NCI-H1092 treated with DMSO at 0.1 percent for 48 hours (cell line): Measurements from ENCODE around the gene ALOX12.
"Not testable (repeated sequence)": the region's sequence is repeated elsewhere in the genome, so short reads cannot be mapped to it uniquely, and the experiment has no call there.

ENCODE experiments used
- DNase-seq: peaks from one replicate; lab custom pipeline; 2025; lab: John Stamatoyannopoulos, UW

The ALOX12 gene, protein sequence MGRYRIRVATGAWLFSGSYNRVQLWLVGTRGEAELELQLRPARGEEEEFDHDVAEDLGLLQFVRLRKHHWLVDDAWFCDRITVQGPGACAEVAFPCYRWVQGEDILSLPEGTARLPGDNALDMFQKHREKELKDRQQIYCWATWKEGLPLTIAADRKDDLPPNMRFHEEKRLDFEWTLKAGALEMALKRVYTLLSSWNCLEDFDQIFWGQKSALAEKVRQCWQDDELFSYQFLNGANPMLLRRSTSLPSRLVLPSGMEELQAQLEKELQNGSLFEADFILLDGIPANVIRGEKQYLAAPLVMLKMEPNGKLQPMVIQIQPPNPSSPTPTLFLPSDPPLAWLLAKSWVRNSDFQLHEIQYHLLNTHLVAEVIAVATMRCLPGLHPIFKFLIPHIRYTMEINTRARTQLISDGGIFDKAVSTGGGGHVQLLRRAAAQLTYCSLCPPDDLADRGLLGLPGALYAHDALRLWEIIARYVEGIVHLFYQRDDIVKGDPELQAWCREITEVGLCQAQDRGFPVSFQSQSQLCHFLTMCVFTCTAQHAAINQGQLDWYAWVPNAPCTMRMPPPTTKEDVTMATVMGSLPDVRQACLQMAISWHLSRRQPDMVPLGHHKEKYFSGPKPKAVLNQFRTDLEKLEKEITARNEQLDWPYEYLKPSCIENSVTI

GRCh38 chr17:6995500-6996255, at the start of gene ALOX12:
ALOX12 (plus strand) TSS chr17:6996049; CDS start chr17:6996118, 69 bp downstream.
- no peak for DNase-seq

DNA sequence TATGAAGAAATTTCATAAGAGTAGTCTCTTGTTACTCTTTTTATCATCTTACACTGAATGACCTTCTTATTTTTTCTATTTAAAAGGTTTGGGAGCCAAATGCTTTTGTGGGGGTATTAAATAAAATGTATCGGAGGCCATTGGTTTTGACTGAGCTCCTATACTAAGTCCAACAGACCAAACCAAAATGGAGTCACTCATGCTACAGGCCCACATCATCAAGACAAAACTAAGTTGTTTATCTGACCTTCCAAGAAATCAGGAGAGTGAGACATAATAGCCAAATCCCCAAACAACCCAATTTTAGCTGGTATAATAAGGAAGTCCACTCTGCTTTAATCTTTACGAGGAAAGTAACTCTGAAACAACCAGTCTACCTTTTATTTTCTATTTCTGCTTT, 48.1 kb upstream of the ALOX12 start:
- no peak for DNase-seq

- no peak for DNase-seq
Observed at GRCh38 chr17:6948562-6948961, 47.3 kb upstream of the ALOX12 start.

GRCh38 chr17:6948976-6949375, 46.9 kb upstream of the ALOX12 start:
- DNase-seq = no peak

- DNase-seq = not testable (repeated sequence)
Observed at GRCh38 chr17:6950938-6951337, 44.9 kb upstream of the ALOX12 start.

- DNase-seq = no peak
Observed at GRCh38 chr17:6953689-6954088, 42.2 kb upstream of the ALOX12 start.

DNA sequence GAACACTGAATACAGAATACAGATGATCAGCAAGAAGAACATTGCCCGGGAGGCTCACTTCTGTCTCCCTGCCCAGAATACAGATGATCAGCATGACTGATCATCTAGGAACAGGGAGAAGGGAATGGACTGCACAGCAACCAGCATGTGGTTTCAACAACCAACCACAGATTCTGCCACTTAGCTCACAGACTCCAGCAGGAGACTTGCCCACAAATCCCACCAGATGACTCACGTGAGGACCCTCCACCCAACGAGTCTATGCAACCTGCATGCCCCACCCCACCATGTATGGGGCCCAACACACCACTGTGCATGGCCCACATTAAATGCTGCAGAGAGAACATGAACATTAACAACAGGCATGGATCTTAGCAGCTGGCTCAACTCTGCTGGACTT, 36.1 kb upstream of the ALOX12 start:
- DNase-seq = no peak

DNA sequence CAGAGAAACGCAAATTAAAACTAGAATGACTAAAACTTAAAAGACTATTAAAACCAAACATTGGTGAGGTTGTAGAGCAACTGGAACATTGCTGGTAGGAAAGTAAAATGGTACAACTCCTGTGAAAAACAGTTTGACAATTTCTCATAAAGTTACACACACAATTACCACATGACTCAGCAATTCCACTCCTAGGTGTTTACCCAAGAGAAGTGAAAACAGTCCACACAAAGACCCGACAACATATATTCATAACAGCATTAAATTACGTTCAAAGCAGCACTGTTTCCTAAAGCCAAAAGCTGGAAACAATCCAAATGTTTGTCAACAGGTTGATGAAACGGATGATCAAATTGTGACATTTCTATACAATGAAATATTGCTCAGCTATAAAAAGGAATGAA, 26.5 kb upstream of the ALOX12 start:
- DNase-seq = no peak

- DNase-seq = no peak
Observed at GRCh38 chr17:6970992-6971391, 24.9 kb upstream of the ALOX12 start.

DNA sequence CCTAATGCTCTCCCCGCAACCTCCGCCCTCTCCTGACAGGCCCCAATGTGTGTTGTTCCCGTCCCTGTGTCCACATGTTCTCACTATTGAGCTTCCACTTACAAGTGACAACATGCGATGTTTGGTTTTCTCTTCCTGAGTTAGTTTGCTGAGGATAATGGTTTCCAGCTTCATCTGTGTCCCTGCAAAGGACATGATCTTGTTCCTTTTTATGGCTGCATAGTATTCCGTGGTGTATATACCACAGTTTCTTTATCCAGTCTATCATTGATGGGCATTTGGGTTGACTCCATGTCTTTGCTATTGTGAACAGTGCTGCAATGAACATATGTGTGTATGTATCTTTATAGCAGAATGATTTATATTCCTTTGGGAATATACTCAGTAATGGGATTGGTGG, 16.4 kb upstream of the ALOX12 start:
- DNase-seq = not testable (repeated sequence)

DNA sequence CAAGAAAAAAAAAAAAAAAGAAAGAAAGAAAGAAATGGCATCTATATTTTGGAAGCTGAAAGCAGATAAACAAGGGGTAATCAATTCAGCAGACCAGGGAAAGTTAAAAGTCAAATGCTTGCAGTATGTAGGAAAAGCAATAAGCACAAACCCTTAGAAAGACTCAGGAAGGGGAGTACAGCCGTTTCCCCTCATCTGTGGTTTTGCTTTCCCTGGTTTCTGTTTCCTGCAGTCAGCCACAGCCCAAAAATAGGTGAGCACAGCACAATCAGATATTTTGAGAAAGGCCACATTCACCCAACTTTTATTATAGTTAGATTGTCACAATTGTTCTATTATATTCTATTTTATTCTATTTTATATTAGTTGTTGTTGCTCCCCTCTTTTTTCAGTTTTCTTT, 14.4 kb upstream of the ALOX12 start:
- DNase-seq = no peak

DNA sequence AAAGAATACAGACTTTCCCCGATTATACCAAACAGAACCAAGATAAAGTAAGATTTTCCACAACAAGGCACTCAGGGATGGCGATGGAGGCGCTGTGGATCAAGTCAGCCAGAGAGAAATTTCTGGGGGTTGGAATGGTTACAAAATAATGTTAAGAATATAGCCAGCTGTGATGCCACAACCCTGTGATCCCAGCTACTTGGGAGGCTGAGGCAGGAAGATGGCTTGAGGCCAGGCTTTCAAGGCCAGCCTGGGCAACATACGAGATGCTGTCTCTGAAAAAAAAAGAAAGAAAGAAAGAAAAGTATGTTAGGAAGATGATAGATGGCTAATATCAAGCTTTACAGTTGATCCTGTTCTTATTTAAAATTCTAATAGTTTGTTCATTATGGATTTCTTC, 10.6 kb upstream of the ALOX12 start:
- no peak for DNase-seq

GRCh38 chr17:6986676-6987075, 9.2 kb upstream of the ALOX12 start:
- DNase-seq = no peak

- no peak for DNase-seq
Observed at GRCh38 chr17:6989779-6990178, 6.1 kb upstream of the ALOX12 start.

- not testable (repeated sequence) for DNase-seq
Observed at GRCh38 chr17:6993613-6994056, 2.2 kb upstream of the ALOX12 start.

DNA sequence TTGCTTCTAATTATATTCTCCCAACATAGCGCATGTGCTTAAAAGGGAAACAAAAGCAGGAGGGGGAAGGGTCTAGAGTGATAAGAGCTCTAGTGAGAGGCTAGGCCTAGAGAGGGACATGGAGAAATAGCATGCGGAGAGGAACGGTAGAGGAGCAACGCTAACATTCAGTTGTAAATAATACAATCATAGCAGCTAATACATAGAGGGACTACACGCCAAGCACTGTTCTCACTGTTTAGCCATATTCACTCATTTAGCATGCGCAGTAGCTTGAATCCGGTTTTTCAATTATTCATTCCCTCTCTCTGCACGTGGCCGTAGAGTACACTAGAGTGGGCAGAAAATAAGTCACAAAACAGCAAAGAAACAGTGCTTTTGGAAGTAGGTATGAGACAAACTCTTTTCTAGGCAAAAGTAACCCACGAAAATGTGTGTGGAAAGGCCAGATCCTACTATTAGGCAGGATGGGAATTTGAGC, 1.7 kb upstream of the ALOX12 start:
- no peak for DNase-seq

DNA sequence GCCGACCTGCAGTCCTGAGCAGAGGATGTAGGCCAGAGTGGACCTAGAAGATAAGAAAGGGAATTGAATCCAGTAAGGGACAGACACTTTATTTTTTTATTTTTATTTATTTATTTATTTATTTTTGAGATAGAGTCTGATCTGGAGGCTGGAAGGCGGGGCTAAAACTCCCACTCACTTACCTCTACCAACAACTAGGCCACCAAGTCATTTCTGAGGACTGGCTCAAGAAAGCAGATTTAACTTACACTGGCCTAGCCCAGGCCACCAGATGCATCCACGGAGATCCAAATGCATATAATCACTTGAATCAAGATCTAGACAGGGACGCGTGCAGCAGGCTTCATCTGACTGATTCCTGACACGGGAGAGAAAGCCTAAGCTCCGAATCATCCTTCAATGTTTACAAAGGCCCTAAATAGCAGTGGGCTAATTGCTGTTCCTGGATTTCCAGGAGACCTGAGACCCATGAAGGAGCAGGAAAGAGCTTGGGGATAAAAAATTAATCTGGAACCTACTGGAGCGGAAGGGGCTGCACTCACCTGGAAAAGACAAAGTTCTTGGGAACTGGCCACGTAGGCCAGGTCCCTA, 1.1 kb upstream of the ALOX12 start:
- no peak for DNase-seq

DNA sequence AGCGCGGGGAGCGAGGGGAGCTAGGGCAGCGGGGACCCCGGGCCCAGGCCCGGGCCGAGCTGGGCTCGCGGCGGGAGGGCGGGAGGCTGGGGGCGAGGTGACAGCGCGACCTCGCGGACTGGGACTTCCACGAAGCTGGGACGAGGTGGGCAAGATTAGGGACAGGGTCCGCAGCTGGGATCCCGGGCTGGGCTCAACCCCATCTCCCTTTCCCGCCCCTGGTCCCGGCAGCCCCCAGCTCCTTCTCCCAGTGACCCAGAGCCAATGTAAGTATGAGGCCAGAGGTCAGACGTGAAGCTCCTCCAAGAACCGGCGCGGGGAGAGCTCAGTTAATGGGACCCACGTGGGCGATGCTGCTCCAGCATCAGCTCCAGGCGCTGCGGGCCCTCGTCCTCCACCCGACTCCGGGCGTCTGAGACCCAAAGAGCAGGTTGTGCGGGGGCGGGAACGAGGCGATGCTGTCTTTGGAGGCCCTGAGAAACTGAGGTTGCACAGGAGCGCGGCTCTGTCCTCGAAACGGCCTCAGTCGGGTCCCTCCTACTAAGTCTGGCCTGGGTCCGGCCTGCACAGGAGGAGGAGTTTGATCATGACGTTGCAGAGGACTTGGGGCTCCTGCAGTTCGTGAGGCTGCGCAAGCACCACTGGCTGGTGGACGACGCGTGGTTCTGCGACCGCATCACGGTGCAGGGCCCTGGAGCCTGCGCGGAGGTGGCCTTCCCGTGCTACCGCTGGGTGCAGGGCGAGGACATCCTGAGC, 585 bp downstream of the ALOX12 start:
- DNase-seq = no peak

GRCh38 chr17:6997171-6997570, 1.3 kb downstream of the ALOX12 start:
- no peak for DNase-seq

DNA sequence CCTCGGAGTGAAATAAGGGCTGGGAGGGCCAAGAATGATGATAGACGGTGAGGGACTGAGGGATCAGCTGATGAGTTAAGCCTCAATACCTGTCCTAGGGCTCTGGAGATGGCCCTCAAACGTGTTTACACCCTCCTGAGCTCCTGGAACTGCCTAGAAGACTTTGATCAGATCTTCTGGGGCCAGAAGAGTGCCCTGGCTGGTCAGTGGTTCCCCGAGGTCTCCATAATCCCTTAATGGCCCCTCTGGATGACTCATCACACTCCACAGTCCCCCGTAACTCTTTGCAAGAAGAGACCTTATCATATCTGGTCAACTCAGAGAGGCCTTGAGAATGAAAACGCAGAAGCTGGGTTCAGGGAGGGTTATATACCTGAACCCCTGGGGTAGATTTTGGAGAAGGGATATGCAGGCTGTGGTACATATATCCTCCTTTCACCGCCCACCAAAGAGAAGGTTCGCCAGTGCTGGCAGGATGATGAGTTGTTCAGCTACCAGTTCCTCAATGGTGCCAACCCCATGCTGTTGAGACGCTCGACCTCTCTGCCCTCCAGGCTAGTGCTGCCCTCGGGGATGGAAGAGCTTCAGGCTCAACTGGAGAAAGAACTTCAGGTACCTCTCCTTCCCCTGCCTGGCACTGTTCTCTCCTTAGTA, 3.1 kb downstream of the ALOX12 start:
- DNase-seq = no peak
